GM12878 (cell line): ENCODE results near the gene GALNT11. TPM values are rescaled to one million over a fixed set of nuclear protein-coding genes. Genes with fewer than 3 reads are reported as not detected.

Source experiments
- ATAC-seq: fragments of 200-7000 bp; cut with Tn5 transposase; 3 replicates; pipeline ENCODE4 v1.9.1; 2020; ENCODE audit warnings: mild to moderate bottlenecking, moderate library complexity
- BruUV-seq: library from RNA; stranded (reverse); fragments of 400-500 nt; replicated peaks from 2 replicates; lab custom pipeline; 2021; lab: Mats Ljungman, UMichigan
- CTCF ChIA-PET: fragments of 300-600 bp; sonication (Branson Sonifier 250); formaldehyde crosslinking; extraction: SDS; loops from one replicate; lab custom pipeline; 2021; ENCODE audit warnings: inconsistent platforms; lab: Yijun Ruan, JAX
- POLR2A ChIA-PET: fragments of 350-600 bp; formaldehyde crosslinking; extraction: SDS; loops from one replicate; lab custom pipeline; 2021; ENCODE audit warnings: inconsistent platforms; lab: Charles Lee
- RAD21 ChIA-PET: fragments of 300-600 bp; sonication (Branson Sonifier 250); formaldehyde crosslinking; loops from one replicate; lab custom pipeline; 2023; ENCODE audit warnings: antibody characterized with exemption; ENCODE audit not compliant: unreplicated experiment; lab: Charles Lee
- SMC1A ChIA-PET: fragments of 300-600 bp; sonication (Branson Sonifier 250); formaldehyde crosslinking; loops from one replicate; lab custom pipeline; 2023; ENCODE audit not compliant: unreplicated experiment, uncharacterized antibody; lab: Charles Lee
- DNase-seq: peaks from one replicate; pipeline ENCODE4 v3.0.0-alpha.2; 2011; ENCODE audit warnings: low read depth, low spot score
- FAIRE-seq: peaks from 3 replicates; lab custom pipeline; 2011; peaks lifted over from hg19 to GRCh38; lab: Jason Lieb, UNC
- H2AFZ ChIP-seq: 2 replicates; pipeline ENCODE4 v1.6.0; 2011; ENCODE audit warnings: low read depth, low read length, control low read depth; ENCODE audit not compliant: control insufficient read depth
- H3K27ac ChIP-seq: 2 replicates; pipeline ENCODE4 v1.5.1; 2011; ENCODE audit warnings: control low read depth; ENCODE audit not compliant: control insufficient read depth, insufficient read depth
- H3K27me3 ChIP-seq, 2 experiments: replicated peaks in 1 of 2; 2 replicates each; pipeline versions ENCODE4 v1.6.0 to v1.6.1; 2011; ENCODE audit warnings: low read length in 1 of 2; ENCODE audit not compliant: control insufficient read depth in 2 of 2, insufficient read depth in 2 of 2
- H3K36me3 ChIP-seq, 2 experiments: 2 replicates each; pipeline ENCODE4 v1.5.1; 2011; ENCODE audit warnings: low read length in 1 of 2; ENCODE audit not compliant: control insufficient read depth in 2 of 2, insufficient read depth in 2 of 2
- H3K4me1 ChIP-seq: 2 replicates; pipeline ENCODE4 v1.6.1; 2011; ENCODE audit warnings: mild to moderate bottlenecking, low read length, moderate library complexity, mixed read lengths; ENCODE audit not compliant: control insufficient read depth, insufficient read depth
- H3K4me2 ChIP-seq: 2 replicates; pipeline ENCODE4 v1.6.0; 2011; ENCODE audit warnings: control low read depth; ENCODE audit not compliant: control insufficient read depth, insufficient read depth
- H3K4me3 ChIP-seq: fragments of 200-600 bp; sonication (generic); 2 replicates; pipeline ENCODE4 v1.5.1; 2016
- H3K79me2 ChIP-seq: 2 replicates; pipeline ENCODE4 v1.6.0; 2011; ENCODE audit warnings: low read length; ENCODE audit not compliant: control insufficient read depth, insufficient read depth
- H3K9ac ChIP-seq: 2 replicates; pipeline ENCODE4 v1.8.0; 2011; ENCODE audit warnings: low read length, control low read depth, mixed read lengths; ENCODE audit not compliant: control insufficient read depth, insufficient read depth
- H3K9me3 ChIP-seq: replicated peaks from 3 replicates; pipeline ENCODE4 v1.5.1; 2011; ENCODE audit warnings: mild to moderate bottlenecking, low read length; ENCODE audit not compliant: control insufficient read depth, insufficient read depth
- H4K20me1 ChIP-seq: 2 replicates; pipeline ENCODE4 v1.6.0; 2011; ENCODE audit not compliant: control insufficient read depth, insufficient read depth
- EZH2 ChIP-seq: IDR thresholded peaks from 2 replicates; pipeline ENCODE4 v1.6.1; 2012; ENCODE audit warnings: low read depth, mild to moderate bottlenecking, control low read depth, inconsistent platforms, low read length, borderline replicate concordance; ENCODE audit not compliant: control insufficient read depth
- IRF3 ChIP-seq: fragments of 450-650 bp; IDR thresholded peaks from 2 replicates; pipeline ENCODE4 v1.6.1; 2014; ENCODE audit warnings: mild to moderate bottlenecking
- MAX ChIP-seq: IDR thresholded peaks from 2 replicates; pipeline ENCODE4 v1.6.1; 2012; ENCODE audit warnings: low read depth, low read length, improper control_type of control experiment
- PAX8 ChIP-seq: fragments of 450-650 bp; IDR thresholded peaks from 2 replicates; pipeline ENCODE4 v1.6.1; 2017; ENCODE audit warnings: mild to moderate bottlenecking, moderate library complexity
- RB1 ChIP-seq: fragments of 450-650 bp; formaldehyde crosslinking; IDR thresholded peaks from 2 replicates; pipeline ENCODE4 v1.6.1; 2017; ENCODE audit warnings: mild to moderate bottlenecking, borderline replicate concordance
- WGBS: methylation state at CpG from one replicate; pipeline ENCODE4 v1.1.6; 2016; ENCODE audit warnings: low lambda C conversion rate; ENCODE audit not compliant: insufficient replicate concordance, insufficient coverage; ENCODE audit errors: missing lambda C conversion rate; 5-methylcytosine and 5-hydroxymethylcytosine counted together
- in situ Hi-C: fragments of 300-500 bp; cut with MboI; formaldehyde crosslinking; loops from 9 replicates; pipeline ENCODE4 v1.14.3; 2018; ENCODE audit warnings: mixed read lengths
- intact Hi-C: fragments of 100-400 bp; cut with micrococcal nuclease; formaldehyde crosslinking; loops from one replicate; pipeline ENCODE4 v1.14.2; 2022; ENCODE audit not compliant: unreplicated experiment
- polyA plus RNA-seq, 11 experiments: library from polyadenylated mRNA; depleted of rRNA in 4 of 11; unstranded in 6 of 11; stranded (reverse) in 5 of 11; fragments of >200 nt; fragmentation: Nextera tagmentation in 4 of 11; fragmentation: Illumina TruSeq in 1 of 11; extraction: Ambion mirVana in 4 of 11; extraction: Trizol in 1 of 11; gene quantifications; 1 replicate in 1 of 11; 2 replicates in 10 of 11; pipeline versions ENCODE4 v1.2.1 to v1.2.3, GENCODE V29; 2011 to 2016; ENCODE audit warnings: inconsistent platforms in 2 of 11, missing spikeins in 2 of 11, low read depth in 1 of 11
- total RNA-seq, 4 experiments: library from RNA; depleted of rRNA in 3 of 4; stranded (reverse); fragments of >200 nt in 3 of 4; fragmentation: Illumina TruSeq in 1 of 4; extraction: Trizol in 1 of 4; gene quantifications; 2 replicates each; pipeline versions ENCODE4 v1.2.1 to v1.2.3, GENCODE V29; 2013 to 2021
- TF ChIP-seq, protein P1 (sequence below): fragments of 450-650 bp; IDR thresholded peaks from 2 replicates; pipeline ENCODE4 v1.6.1; 2017; ENCODE audit warnings: mild to moderate bottlenecking

The GALNT11 gene
- total and polyA plus RNA-seq, 10 of the 15 experiments (the other 5 are each of a cell fraction or from before 2014, with no cell fraction given) = 2.0 to 9.5 (median 6.4) TPM

- Histone ChIP-seq H3K4me1 (peaks cover 4% of the 10 kb centered on the region; the same call in 1 of the 2 replicates), H3K4me2 (no peak overlapping the region), H2AFZ (no peak overlapping the region), H3K9ac (no peak overlapping the region), H3K27me3 (no peaks in the 10 kb centered on the region), H4K20me1 (no peaks in the 10 kb centered on the region), H3K79me2 (no peaks in the 10 kb centered on the region), H3K36me3 (no peaks in the 10 kb centered on the region), H3K4me3 (no peak overlapping the region), H3K27ac (no peak overlapping the region), H3K9me3 (no peaks in the 10 kb centered on the region)
- ATAC-seq (no peak), FAIRE-seq (no peak), DNase-seq (no peak)
- intact Hi-C loops = no loop called here
- ChIA-PET POLR2A (no interaction called here), RAD21 (no interaction called here), CTCF (interaction anchor here (1.4 kb wide), 1 partner anchor 628 kb away, joined by 5 read pairs; no protein-coding TSS in a partner anchor), SMC1A (no interaction called here)
- TF ChIP-seq, protein P1, sequence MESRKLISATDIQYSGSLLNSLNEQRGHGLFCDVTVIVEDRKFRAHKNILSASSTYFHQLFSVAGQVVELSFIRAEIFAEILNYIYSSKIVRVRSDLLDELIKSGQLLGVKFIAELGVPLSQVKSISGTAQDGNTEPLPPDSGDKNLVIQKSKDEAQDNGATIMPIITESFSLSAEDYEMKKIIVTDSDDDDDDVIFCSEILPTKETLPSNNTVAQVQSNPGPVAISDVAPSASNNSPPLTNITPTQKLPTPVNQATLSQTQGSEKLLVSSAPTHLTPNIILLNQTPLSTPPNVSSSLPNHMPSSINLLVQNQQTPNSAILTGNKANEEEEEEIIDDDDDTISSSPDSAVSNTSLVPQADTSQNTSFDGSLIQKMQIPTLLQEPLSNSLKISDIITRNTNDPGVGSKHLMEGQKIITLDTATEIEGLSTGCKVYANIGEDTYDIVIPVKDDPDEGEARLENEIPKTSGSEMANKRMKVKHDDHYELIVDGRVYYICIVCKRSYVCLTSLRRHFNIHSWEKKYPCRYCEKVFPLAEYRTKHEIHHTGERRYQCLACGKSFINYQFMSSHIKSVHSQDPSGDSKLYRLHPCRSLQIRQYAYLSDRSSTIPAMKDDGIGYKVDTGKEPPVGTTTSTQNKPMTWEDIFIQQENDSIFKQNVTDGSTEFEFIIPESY = no peak
- TF ChIP-seq RB1 (no peak), MAX (no peak), PAX8 (no peak), EZH2 (no peak), IRF3 (no peak)
- WGBS = 96% methylated on average over 3 of the region's 3 CpGs
- no TSS peak for BruUV-seq
- in situ Hi-C loops = no loop called here
These were observed 53.3 kb downstream of the GALNT11 start for GRCh38 chr7:152078786-152079185.
